Measurements from ENCODE around the gene RERE.

- TF ChIP-seq POLR2A (IDR thresholded peaks at IDR 0.05; ENCODE audit: borderline replicate concordance, extremely low read depth, insufficient read depth, insufficient read length) (no peak), CTCF (IDR thresholded peaks at IDR 0.05 in 2 of 3, conservative IDR thresholded peaks at IDR 0.05 in 1 of 3; ENCODE audit: borderline replicate concordance in 1 of 3, insufficient read depth in 1 of 3, low read depth in 2 of 3, low read length in 2 of 3) (no peak), EZH2 (IDR thresholded peaks at IDR 0.05) (no peak), CEBPB (IDR thresholded peaks at IDR 0.05; ENCODE audit: low read depth) (no peak), MAX (IDR thresholded peaks at IDR 0.05) (no peak), EGR1 (IDR thresholded peaks at IDR 0.05; ENCODE audit: low read depth) (no peak)
These were observed 468.0 kb downstream of the RERE start for GRCh38 chr1:8349473-8349865.
